ENCODE data around the gene LYSMD4.

The LYSMD4 gene

GRCh38 chr15:99732751-99733267 is 428 bp downstream of the LYSMD4 start:
- peak overlapping the region; percentile 68 for H3K4me3 ChIP-seq (ENCODE audit: low read depth, low read length)
- no peaks in the 10 kb centered on the region for H3K27me3 ChIP-seq
- no peak for DNase-seq
- H3K9me3 ChIP-seq = no peaks in the 10 kb centered on the region
- H3K36me3 ChIP-seq = no peaks in the 10 kb centered on the region
- no peaks in the 10 kb centered on the region for H3K4me1 ChIP-seq
- TF ChIP-seq, protein P1, sequence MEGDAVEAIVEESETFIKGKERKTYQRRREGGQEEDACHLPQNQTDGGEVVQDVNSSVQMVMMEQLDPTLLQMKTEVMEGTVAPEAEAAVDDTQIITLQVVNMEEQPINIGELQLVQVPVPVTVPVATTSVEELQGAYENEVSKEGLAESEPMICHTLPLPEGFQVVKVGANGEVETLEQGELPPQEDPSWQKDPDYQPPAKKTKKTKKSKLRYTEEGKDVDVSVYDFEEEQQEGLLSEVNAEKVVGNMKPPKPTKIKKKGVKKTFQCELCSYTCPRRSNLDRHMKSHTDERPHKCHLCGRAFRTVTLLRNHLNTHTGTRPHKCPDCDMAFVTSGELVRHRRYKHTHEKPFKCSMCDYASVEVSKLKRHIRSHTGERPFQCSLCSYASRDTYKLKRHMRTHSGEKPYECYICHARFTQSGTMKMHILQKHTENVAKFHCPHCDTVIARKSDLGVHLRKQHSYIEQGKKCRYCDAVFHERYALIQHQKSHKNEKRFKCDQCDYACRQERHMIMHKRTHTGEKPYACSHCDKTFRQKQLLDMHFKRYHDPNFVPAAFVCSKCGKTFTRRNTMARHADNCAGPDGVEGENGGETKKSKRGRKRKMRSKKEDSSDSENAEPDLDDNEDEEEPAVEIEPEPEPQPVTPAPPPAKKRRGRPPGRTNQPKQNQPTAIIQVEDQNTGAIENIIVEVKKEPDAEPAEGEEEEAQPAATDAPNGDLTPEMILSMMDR (IDR thresholded peaks at IDR 0.05; ENCODE audit: low read depth, low read length) = no peak

GRCh38 chr15:99732124-99732750 is 1.0 kb downstream of the LYSMD4 start:
- no peaks in the 10 kb centered on the region for H3K9me3 ChIP-seq
- no peaks in the 10 kb centered on the region for H3K36me3 ChIP-seq
- TF ChIP-seq, protein P1 (IDR thresholded peaks at IDR 0.05; ENCODE audit: low read depth, low read length) = no peak
- H3K27me3 ChIP-seq = no peaks in the 10 kb centered on the region
- H3K4me1 ChIP-seq = no peaks in the 10 kb centered on the region
- H3K4me3 ChIP-seq (ENCODE audit: low read depth, low read length) = peak overlapping the region; percentile 68
- DNase-seq = no peak

DNA sequence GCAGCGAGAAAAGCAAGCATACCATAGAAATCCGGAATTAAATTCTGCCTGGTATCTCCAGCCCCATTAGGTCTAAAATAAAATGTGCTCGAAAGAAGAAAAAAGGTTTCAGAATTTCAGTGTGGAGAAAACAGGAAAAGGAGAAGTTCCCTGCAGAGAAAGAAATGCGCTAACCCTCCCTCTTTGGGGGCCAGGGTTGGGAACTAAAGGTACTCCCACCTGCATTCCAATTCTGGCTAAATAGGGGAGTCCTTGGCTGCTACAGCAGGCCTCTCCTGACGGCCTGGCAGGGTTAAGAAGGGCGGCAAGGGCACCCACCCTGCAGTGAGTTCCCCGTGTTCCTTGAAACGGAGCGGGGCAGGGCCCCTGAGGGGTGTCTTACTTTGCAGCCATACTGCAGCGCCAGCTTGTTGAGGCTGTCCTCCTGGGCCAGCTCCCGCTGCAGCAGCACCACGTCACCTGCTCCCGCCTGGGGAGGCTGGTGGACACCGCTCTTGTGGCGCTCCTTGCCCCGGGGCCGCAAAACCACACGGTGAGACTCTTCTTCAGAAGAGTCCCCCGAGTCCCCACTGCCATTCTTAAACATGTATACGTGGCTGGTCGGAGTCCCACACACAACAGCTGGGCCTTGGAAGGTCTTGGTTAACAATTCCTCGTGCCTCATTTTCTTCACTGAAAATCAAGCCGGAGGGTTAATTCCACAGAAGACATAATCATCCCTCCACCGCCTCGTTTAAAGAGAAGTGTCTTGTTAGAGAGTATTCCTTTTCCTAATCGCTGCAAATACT is 1.7 kb downstream of the LYSMD4 start:
- no peak overlapping the region for H3K4me3 ChIP-seq (ENCODE audit: low read depth, low read length)

GRCh38 chr15:99729920-99730319 is 3.3 kb downstream of the LYSMD4 start:
- Histone ChIP-seq H3K4me1 (no peaks in the 10 kb centered on the region), H3K4me3 (ENCODE audit: low read depth, low read length) (no peak overlapping the region), H3K9me3 (no peaks in the 10 kb centered on the region), H3K27me3 (no peaks in the 10 kb centered on the region), H3K36me3 (no peaks in the 10 kb centered on the region)
- peak; percentile 54 for DNase-seq
- TF ChIP-seq, protein P1 (IDR thresholded peaks at IDR 0.05; ENCODE audit: low read depth, low read length) = peak; percentile 76

More for the DNA sequence above, 1.7 kb downstream of the LYSMD4 start:
- Histone ChIP-seq H3K4me1 (no peaks in the 10 kb centered on the region), H3K27me3 (no peaks in the 10 kb centered on the region), H3K36me3 (no peaks in the 10 kb centered on the region), H3K9me3 (no peaks in the 10 kb centered on the region)
- TF ChIP-seq, protein P1 (IDR thresholded peaks at IDR 0.05; ENCODE audit: low read depth, low read length) = no peak
- DNase-seq = no peak

- DNase-seq = no peak
These were observed 3.9 kb downstream of the LYSMD4 start for GRCh38 chr15:99729327-99729726.

More at GRCh38 chr15:99729327-99729726, 3.9 kb downstream of the LYSMD4 start:
- no peaks in the 10 kb centered on the region for H3K9me3 ChIP-seq
- TF ChIP-seq, protein P1 (IDR thresholded peaks at IDR 0.05; ENCODE audit: low read depth, low read length) = no peak
- H3K4me1 ChIP-seq = no peaks in the 10 kb centered on the region
- H3K4me3 ChIP-seq (ENCODE audit: low read depth, low read length) = no peak overlapping the region
- H3K36me3 ChIP-seq = no peaks in the 10 kb centered on the region
- no peaks in the 10 kb centered on the region for H3K27me3 ChIP-seq

Data from BE2C (cell line).